GM23338 (cell line): ENCODE measurements around the gene BIRC6. TPM values are rescaled to one million over a fixed set of nuclear protein-coding genes. Genes with fewer than 3 reads are reported as not detected.

Source experiments
- ATAC-seq: fragments of 200-7000 bp; cut with Tn5 transposase; 3 replicates; pipeline ENCODE4 v1.9.1; 2020
- DNase-seq: peaks from one replicate; pipeline ENCODE4 v3.0.0-alpha.2; 2015; ENCODE audit warnings: low spot score
- H2AFZ ChIP-seq: fragments of 200-600 bp; sonication (generic); 2 replicates; pipeline ENCODE4 v1.8.0; 2016; ENCODE audit warnings: antibody characterized with exemption, mild to moderate bottlenecking, moderate library complexity
- H3F3A ChIP-seq: fragments of 200-600 bp; sonication (generic); replicated peaks from 2 replicates; pipeline ENCODE4 v1.8.0; 2017; ENCODE audit warnings: antibody characterized with exemption, mixed run types, low read depth
- H3K27ac ChIP-seq: fragments of 200-600 bp; sonication (generic); 2 replicates; pipeline ENCODE4 v1.6.1; 2016; ENCODE audit warnings: low read depth
- H3K27me3 ChIP-seq: fragments of 200-600 bp; sonication (generic); 2 replicates; pipeline ENCODE4 v1.8.0; 2016; ENCODE audit warnings: mild to moderate bottlenecking, mixed run types, moderate library complexity; ENCODE audit not compliant: insufficient read depth
- H3K36me3 ChIP-seq: fragments of 200-600 bp; sonication (generic); 2 replicates; pipeline ENCODE4 v1.8.0; 2016; ENCODE audit warnings: mild to moderate bottlenecking; ENCODE audit not compliant: insufficient read depth
- H3K4me1 ChIP-seq: fragments of 200-600 bp; sonication (generic); 2 replicates; pipeline ENCODE4 v1.8.0; 2016; ENCODE audit warnings: mild to moderate bottlenecking, moderate library complexity; ENCODE audit not compliant: insufficient read depth
- H3K4me2 ChIP-seq: fragments of 200-600 bp; sonication (generic); 2 replicates; pipeline ENCODE4 v1.7.1; 2017; ENCODE audit warnings: mixed run types
- H3K4me3 ChIP-seq: fragments of 200-600 bp; sonication (generic); 2 replicates; pipeline ENCODE4 v1.6.1; 2016; ENCODE audit warnings: mixed run types
- H3K79me2 ChIP-seq: fragments of 200-600 bp; sonication (generic); replicated peaks from 2 replicates; pipeline ENCODE4 v1.8.0; 2017; ENCODE audit warnings: mild to moderate bottlenecking; ENCODE audit not compliant: insufficient read depth
- H3K9me2 ChIP-seq: fragments of 200-600 bp; sonication (generic); 2 replicates; pipeline ENCODE4 v1.8.0; 2017; ENCODE audit not compliant: insufficient read depth
- H4K20me1 ChIP-seq: fragments of 200-600 bp; sonication (generic); replicated peaks from 2 replicates; pipeline ENCODE4 v1.8.0; 2017; ENCODE audit warnings: mild to moderate bottlenecking; ENCODE audit not compliant: insufficient read depth
- H3K27ac Mint-ChIP-seq: 2 replicates; pipeline ENCODE4 v1.8.0; 2020; ENCODE audit warnings: inconsistent platforms, mild to moderate bottlenecking, moderate library complexity, mixed read lengths
- H3K27me3 Mint-ChIP-seq: 3 replicates; pipeline ENCODE4 v1.8.0; 2022; ENCODE audit warnings: low read depth, mild to moderate bottlenecking, moderate library complexity, mixed read lengths, inconsistent platforms; ENCODE audit not compliant: insufficient read depth, poor library complexity
- H3K36me3 Mint-ChIP-seq: 3 replicates; pipeline ENCODE4 v1.8.0; 2021; ENCODE audit warnings: low read depth, mild to moderate bottlenecking, inconsistent platforms, moderate library complexity, mixed read lengths
- H3K4me1 Mint-ChIP-seq: 3 replicates; pipeline ENCODE4 v1.8.0; 2020; ENCODE audit warnings: mild to moderate bottlenecking, inconsistent platforms, mixed read lengths
- H3K4me3 Mint-ChIP-seq: 3 replicates; pipeline ENCODE4 v1.8.0; 2021; ENCODE audit warnings: moderate library complexity, mild to moderate bottlenecking, inconsistent platforms, mixed read lengths
- H3K9me3 Mint-ChIP-seq: 3 replicates; pipeline ENCODE4 v1.8.0; 2020; ENCODE audit warnings: moderate library complexity, mild to moderate bottlenecking, inconsistent platforms, mixed read lengths
- ETS1 ChIP-seq: IDR thresholded peaks from 2 replicates; pipeline ENCODE4 v1.6.1; 2016; ENCODE audit warnings: antibody characterized with exemption
- EZH2phosphoT487 ChIP-seq: fragments of 200-600 bp; sonication (generic); IDR thresholded peaks from one replicate; pipeline ENCODE4 v1.8.1; 2018; ENCODE audit warnings: antibody characterized with exemption; ENCODE audit not compliant: unreplicated experiment
- JUNB ChIP-seq: IDR thresholded peaks from one replicate; pipeline ENCODE4 v1.6.1; 2016; ENCODE audit warnings: antibody characterized with exemption; ENCODE audit not compliant: unreplicated experiment
- NANOG ChIP-seq: IDR thresholded peaks from 2 replicates; pipeline ENCODE4 v1.6.1; 2016; ENCODE audit warnings: antibody characterized with exemption, borderline replicate concordance
- POLR2AphosphoS5 ChIP-seq: IDR thresholded peaks from 2 replicates; pipeline ENCODE4 v1.6.1; 2016; ENCODE audit warnings: antibody characterized with exemption, low read depth
- STAT1 ChIP-seq: IDR thresholded peaks from one replicate; pipeline ENCODE4 v1.6.1; 2016; ENCODE audit warnings: antibody characterized with exemption; ENCODE audit not compliant: unreplicated experiment
- ZNF114 ChIP-seq: fragments of 250-450 bp; sonication (Bioruptor Pico); IDR thresholded peaks from 2 replicates; pipeline ENCODE4 v1.5.0; 2020; ENCODE audit warnings: mild to moderate bottlenecking, moderate library complexity
- ZNF331 ChIP-seq: fragments of 250-450 bp; sonication (Bioruptor Pico); IDR thresholded peaks from 2 replicates; pipeline ENCODE4 v1.5.0; 2020; ENCODE audit warnings: low read depth, mild to moderate bottlenecking, moderate library complexity
- polyA plus RNA-seq: library from polyadenylated mRNA; unstranded; fragments of >200 nt; fragmentation: Nextera tagmentation; extraction: Ambion mirVana; gene quantifications from 2 replicates; pipeline ENCODE4 v1.2.1, GENCODE V29; 2016
- total RNA-seq: library from RNA; depleted of rRNA; stranded (reverse); fragments of >200 nt; shearing (Covaris generic); gene quantifications from 2 replicates; pipeline ENCODE4 v1.2.3, GENCODE V29; 2014
- TF ChIP-seq, protein P1 (sequence below), 2 experiments: fragments of 200-600 bp in 1 of 2; sonication (generic) in 1 of 2; conservative IDR thresholded peaks; 2 replicates each; pipeline versions ENCODE4 v1.5.1 to v1.6.1; 2016 to 2017; ENCODE audit warnings: antibody characterized with exemption in 2 of 2, low read depth in 2 of 2, mild to moderate bottlenecking in 2 of 2, moderate library complexity in 1 of 2
- TF ChIP-seq, protein P2 (sequence below): fragments of 250-450 bp; sonication (Bioruptor Pico); IDR thresholded peaks from 2 replicates; pipeline ENCODE4 v1.5.0; 2020; ENCODE audit warnings: mild to moderate bottlenecking, moderate library complexity

Gene BIRC6
- total and polyA plus RNA-seq, 2 experiments from 2014 or later: 85.8 to 131 TPM

GRCh38 chr2:32617599-32618189, 260.9 kb downstream of the BIRC6 start:
- Histone ChIP-seq H4K20me1 (no peaks in the 10 kb centered on the region), H3K27me3 (no peaks in the 10 kb centered on the region), H3K9me2 (no peaks in the 10 kb centered on the region), H3K79me2 (no peaks in the 10 kb centered on the region), H3K4me1 (no peaks in the 10 kb centered on the region), H3K36me3 (peaks cover 5% of the 10 kb centered on the region), H2AFZ (no peak overlapping the region), H3F3A (no peaks in the 10 kb centered on the region), H3K4me3 (no peak overlapping the region), H3K4me2 (no peak overlapping the region), H3K27ac (no peak overlapping the region)
- DNase-seq: no peak
- ATAC-seq: no peak
- TF ChIP-seq ZNF114 (CRISPR knock-in tag) (no peak), JUNB (no peak), ZNF331 (CRISPR knock-in tag) (no peak), NANOG (no peak), STAT1 (no peak), POLR2AphosphoS5 (no peak), EZH2phosphoT487 (no peak), ETS1 (no peak)
- TF ChIP-seq, protein P1, sequence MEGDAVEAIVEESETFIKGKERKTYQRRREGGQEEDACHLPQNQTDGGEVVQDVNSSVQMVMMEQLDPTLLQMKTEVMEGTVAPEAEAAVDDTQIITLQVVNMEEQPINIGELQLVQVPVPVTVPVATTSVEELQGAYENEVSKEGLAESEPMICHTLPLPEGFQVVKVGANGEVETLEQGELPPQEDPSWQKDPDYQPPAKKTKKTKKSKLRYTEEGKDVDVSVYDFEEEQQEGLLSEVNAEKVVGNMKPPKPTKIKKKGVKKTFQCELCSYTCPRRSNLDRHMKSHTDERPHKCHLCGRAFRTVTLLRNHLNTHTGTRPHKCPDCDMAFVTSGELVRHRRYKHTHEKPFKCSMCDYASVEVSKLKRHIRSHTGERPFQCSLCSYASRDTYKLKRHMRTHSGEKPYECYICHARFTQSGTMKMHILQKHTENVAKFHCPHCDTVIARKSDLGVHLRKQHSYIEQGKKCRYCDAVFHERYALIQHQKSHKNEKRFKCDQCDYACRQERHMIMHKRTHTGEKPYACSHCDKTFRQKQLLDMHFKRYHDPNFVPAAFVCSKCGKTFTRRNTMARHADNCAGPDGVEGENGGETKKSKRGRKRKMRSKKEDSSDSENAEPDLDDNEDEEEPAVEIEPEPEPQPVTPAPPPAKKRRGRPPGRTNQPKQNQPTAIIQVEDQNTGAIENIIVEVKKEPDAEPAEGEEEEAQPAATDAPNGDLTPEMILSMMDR (conservative IDR thresholded peaks at IDR 0.05; ENCODE audit: low read depth in 2 of 2): no peak
- TF ChIP-seq, protein P2, sequence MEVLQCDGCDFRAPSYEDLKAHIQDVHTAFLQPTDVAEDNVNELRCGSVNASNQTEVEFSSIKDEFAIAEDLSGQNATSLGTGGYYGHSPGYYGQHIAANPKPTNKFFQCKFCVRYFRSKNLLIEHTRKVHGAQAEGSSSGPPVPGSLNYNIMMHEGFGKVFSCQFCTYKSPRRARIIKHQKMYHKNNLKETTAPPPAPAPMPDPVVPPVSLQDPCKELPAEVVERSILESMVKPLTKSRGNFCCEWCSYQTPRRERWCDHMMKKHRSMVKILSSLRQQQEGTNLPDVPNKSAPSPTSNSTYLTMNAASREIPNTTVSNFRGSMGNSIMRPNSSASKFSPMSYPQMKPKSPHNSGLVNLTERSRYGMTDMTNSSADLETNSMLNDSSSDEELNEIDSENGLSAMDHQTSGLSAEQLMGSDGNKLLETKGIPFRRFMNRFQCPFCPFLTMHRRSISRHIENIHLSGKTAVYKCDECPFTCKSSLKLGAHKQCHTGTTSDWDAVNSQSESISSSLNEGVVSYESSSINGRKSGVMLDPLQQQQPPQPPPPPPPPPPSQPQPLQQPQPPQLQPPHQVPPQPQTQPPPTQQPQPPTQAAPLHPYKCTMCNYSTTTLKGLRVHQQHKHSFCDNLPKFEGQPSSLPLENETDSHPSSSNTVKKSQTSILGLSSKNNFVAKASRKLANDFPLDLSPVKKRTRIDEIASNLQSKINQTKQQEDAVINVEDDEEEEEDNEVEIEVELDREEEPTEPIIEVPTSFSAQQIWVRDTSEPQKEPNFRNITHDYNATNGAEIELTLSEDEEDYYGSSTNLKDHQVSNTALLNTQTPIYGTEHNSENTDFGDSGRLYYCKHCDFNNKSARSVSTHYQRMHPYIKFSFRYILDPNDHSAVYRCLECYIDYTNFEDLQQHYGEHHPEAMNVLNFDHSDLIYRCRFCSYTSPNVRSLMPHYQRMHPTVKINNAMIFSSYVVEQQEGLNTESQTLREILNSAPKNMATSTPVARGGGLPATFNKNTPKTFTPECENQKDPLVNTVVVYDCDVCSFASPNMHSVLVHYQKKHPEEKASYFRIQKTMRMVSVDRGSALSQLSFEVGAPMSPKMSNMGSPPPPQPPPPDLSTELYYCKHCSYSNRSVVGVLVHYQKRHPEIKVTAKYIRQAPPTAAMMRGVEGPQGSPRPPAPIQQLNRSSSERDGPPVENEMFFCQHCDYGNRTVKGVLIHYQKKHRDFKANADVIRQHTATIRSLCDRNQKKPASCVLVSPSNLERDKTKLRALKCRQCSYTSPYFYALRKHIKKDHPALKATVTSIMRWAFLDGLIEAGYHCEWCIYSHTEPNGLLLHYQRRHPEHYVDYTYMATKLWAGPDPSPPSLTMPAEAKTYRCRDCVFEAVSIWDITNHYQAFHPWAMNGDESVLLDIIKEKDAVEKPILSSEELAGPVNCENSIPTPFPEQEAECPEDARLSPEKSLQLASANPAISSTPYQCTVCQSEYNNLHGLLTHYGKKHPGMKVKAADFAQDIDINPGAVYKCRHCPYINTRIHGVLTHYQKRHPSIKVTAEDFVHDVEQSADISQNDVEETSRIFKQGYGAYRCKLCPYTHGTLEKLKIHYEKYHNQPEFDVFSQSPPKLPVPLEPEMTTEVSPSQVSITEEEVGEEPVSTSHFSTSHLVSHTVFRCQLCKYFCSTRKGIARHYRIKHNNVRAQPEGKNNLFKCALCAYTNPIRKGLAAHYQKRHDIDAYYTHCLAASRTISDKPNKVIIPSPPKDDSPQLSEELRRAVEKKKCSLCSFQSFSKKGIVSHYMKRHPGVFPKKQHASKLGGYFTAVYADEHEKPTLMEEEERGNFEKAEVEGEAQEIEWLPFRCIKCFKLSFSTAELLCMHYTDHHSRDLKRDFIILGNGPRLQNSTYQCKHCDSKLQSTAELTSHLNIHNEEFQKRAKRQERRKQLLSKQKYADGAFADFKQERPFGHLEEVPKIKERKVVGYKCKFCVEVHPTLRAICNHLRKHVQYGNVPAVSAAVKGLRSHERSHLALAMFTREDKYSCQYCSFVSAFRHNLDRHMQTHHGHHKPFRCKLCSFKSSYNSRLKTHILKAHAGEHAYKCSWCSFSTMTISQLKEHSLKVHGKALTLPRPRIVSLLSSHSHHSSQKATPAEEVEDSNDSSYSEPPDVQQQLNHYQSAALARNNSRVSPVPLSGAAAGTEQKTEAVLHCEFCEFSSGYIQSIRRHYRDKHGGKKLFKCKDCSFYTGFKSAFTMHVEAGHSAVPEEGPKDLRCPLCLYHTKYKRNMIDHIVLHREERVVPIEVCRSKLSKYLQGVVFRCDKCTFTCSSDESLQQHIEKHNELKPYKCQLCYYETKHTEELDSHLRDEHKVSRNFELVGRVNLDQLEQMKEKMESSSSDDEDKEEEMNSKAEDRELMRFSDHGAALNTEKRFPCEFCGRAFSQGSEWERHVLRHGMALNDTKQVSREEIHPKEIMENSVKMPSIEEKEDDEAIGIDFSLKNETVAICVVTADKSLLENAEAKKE (CRISPR knock-in tag): no peak
- Mint-ChIP-seq H3K4me3 (no peak overlapping the region), H3K36me3 (peaks cover 24% of the 10 kb centered on the region), H3K4me1 (no peaks in the 10 kb centered on the region), H3K27ac (no peak overlapping the region), H3K9me3 (no peaks in the 10 kb centered on the region), H3K27me3 (peaks cover 2% of the 10 kb centered on the region)
